Epithelial cell of proximal tubule (primary cell): ENCODE results near the gene TLE7. TPM values are rescaled to one million over a fixed set of nuclear protein-coding genes. Genes with fewer than 3 reads are reported as not detected.

Experiments
- DNase-seq: peaks from one replicate; pipeline ENCODE4 v3.0.0-alpha.2; 2011; ENCODE audit warnings: low read depth
- H3K4me3 ChIP-seq: 2 replicates; pipeline ENCODE4 v1.5.1; 2011; ENCODE audit warnings: low read depth, mild to moderate bottlenecking, low read length
- total RNA-seq: library from RNA; depleted of rRNA; stranded (reverse); fragments of >200 nt; gene quantifications from 2 replicates; pipeline ENCODE4 v1.2.3, GENCODE V29; 2015
- TF ChIP-seq, protein P1 (sequence below): conservative IDR thresholded peaks from 2 replicates; pipeline ENCODE4 v1.5.1; 2012; ENCODE audit warnings: low read depth, mild to moderate bottlenecking, low read length

TLE7 gene
- total RNA-seq, 1 donor from 2014 or later = not detected

DNA sequence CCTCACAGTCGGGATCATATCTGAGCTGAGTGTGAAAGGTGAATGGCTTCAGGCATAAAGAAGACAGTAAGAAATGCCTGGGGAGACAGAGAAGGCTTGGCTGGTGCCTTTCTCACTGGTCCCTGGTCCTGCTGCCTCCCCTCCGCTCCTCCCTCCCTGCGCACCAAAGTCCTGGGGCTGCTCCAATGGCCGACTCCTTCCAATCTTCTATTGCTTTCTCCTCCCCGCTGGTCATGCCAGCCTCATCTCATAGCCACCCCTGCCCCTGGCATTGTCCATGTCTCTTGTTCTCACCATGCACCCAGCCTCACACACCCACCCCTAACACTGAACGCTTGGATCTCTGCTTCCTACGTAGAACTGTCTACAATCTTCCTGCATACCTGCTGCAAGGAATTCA lies 18.0 kb downstream of the TLE7 start:
- TF ChIP-seq, protein P1, sequence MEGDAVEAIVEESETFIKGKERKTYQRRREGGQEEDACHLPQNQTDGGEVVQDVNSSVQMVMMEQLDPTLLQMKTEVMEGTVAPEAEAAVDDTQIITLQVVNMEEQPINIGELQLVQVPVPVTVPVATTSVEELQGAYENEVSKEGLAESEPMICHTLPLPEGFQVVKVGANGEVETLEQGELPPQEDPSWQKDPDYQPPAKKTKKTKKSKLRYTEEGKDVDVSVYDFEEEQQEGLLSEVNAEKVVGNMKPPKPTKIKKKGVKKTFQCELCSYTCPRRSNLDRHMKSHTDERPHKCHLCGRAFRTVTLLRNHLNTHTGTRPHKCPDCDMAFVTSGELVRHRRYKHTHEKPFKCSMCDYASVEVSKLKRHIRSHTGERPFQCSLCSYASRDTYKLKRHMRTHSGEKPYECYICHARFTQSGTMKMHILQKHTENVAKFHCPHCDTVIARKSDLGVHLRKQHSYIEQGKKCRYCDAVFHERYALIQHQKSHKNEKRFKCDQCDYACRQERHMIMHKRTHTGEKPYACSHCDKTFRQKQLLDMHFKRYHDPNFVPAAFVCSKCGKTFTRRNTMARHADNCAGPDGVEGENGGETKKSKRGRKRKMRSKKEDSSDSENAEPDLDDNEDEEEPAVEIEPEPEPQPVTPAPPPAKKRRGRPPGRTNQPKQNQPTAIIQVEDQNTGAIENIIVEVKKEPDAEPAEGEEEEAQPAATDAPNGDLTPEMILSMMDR = no peak
- no peak overlapping the region for H3K4me3 ChIP-seq
- no peak for DNase-seq

DNA sequence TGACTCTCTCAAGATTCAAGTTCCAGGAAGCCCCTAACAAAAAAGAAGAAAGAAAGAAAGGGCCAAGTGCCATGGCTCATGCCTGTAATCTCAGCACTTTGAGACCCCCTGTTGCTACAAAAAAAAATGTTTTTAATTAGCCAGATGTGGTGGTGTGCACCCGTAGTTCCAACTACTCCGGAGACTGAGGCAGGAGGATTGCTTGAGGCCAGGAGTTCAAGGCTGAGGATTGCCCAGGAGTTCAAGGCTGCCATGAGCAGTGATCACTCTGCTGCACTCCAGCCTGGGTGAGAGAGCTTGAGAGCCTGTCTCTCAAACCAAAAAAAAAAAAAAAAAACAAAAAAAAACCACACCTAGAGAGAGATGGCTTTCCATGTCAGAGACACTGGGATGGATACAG lies 18.8 kb downstream of the TLE7 start:
- TF ChIP-seq, protein P1 = no peak

DNA sequence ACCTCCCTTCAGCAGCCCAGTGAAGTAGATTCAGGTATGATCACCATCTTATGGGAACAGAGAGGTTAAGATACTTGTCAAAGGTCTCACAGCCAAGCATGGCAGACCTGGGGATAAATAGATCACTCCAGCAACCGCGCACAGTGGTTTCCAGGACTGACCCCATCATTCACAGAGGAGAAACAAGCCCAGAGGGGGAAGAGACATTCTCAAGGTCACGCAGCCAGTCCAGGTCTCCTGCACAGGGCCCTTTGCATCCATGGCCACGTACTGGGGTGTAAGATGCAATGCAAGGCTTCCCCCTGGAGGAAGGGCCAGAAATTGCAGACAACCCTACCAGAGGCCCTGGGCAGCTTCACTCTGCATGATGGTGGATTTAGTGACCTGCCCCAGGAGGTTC lies 19.9 kb downstream of the TLE7 start:
- H3K4me3 ChIP-seq = no peak overlapping the region
- TF ChIP-seq, protein P1 = peak; percentile 42
- DNase-seq = no peak

More for the DNA sequence above, 18.8 kb downstream of the TLE7 start:
- H3K4me3 ChIP-seq = no peak overlapping the region
- no peak for DNase-seq

DNA sequence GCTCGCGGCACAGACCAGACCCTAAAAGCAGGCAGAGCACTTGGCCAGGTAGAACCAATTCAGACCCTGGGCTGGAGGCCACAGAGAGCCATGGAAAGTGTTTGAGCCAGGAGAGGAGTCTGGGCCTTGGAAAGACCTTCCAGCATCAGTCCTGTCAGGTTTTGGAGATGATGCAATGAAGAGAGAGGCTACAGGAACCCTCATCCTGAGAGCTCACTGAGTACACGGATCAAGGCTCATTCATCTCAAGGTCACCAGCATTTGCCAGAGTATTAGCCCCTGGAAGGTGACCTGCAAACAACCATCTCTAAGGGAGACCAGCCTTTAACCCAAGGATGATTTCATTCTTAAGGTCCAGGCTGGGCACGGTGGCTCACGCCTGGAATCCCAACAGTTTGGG lies 27.8 kb downstream of the TLE7 start:
- DNase-seq = no peak
- TF ChIP-seq, protein P1 = no peak
- no peak overlapping the region for H3K4me3 ChIP-seq

DNA sequence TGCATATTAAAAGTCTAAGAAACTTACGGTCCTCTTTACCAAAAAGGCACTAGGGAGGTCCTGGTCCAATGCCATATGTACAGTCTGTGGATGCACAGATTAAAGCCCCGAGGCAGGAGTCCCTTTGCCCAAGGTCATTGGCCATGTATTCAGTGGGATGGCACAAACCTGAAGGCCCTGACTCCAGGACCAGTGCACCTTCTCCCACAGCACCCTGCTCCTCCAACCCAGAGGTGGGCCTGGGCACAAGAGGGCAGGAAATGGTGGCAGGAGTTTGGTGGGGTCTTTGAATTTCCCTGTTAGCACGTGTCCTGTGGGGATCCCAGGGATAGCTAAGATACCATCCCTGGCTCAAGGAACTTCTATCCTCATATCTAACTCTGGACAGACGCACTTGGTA lies 28.5 kb downstream of the TLE7 start:
- H3K4me3 ChIP-seq = no peak overlapping the region
- no peak for DNase-seq
- TF ChIP-seq, protein P1 = no peak

DNA sequence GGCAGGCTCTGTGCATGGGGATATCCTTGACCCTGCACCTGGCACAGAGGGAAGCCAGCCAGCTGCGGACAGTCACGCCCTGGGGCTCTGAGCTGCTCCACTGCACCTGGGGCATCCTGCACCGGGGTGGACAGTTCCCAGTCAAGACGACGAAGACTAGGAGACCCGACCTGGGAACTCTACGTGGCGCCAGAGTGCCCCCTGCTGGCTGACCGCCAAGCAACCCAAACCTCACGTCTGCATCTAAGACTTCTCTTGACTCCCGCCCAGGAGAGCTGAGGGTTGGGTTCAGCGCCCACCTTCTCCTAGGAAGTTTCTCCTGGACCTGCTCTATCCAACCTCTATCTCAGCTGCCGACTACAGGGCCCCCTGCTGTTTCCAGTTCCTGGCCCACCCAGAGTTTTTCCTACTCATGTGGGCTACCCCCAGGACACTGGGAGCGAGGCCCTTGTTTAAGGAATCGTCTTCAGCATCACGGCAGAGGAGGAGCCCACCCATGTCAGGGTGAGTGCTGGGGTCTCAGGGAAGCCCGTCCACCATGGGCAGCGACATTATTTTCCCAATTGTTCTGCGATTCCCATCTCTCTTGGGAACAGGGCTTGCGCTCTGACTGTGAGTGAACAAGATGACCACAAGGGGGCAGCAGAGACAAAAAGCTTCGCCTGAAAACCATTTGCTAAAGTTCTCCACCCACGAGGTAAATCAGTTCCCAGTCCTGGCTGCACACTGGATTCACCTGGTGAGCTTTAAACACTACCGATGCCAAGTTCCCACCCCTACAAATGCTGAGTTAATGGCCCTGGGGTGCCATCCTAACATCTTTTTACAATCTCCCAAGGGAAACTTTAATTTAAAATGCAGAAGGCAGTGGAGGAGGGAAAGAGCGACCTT lies 29.3 kb downstream of the TLE7 start:
- TF ChIP-seq, protein P1 = peak; percentile 81
- peak; percentile 29 for DNase-seq
- no peak overlapping the region for H3K4me3 ChIP-seq

DNA sequence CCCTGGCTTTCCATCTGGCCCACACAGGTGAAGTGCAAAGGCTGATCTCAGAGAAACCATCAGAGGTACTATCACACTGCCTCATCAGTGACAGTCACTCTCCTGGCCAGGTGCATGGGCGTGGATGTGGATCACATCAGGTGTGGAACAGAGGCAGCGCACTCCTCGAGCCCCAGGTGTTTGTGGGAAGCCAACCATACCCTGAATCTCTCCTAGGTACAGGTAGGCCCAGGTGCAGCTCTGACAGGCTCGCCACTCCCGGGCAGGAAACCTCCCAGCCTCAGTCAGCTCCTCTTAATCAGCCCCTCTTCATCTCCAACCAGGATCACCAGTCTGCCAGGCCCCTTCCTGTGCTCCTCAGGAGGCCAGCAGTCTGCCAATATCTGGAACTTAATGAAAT lies 31.7 kb downstream of the TLE7 start:
- H3K4me3 ChIP-seq = no peak overlapping the region
- DNase-seq = no peak
- TF ChIP-seq, protein P1 = no peak
